ENCODE data around the gene ZIM2.

ZIM2 gene

DNA sequence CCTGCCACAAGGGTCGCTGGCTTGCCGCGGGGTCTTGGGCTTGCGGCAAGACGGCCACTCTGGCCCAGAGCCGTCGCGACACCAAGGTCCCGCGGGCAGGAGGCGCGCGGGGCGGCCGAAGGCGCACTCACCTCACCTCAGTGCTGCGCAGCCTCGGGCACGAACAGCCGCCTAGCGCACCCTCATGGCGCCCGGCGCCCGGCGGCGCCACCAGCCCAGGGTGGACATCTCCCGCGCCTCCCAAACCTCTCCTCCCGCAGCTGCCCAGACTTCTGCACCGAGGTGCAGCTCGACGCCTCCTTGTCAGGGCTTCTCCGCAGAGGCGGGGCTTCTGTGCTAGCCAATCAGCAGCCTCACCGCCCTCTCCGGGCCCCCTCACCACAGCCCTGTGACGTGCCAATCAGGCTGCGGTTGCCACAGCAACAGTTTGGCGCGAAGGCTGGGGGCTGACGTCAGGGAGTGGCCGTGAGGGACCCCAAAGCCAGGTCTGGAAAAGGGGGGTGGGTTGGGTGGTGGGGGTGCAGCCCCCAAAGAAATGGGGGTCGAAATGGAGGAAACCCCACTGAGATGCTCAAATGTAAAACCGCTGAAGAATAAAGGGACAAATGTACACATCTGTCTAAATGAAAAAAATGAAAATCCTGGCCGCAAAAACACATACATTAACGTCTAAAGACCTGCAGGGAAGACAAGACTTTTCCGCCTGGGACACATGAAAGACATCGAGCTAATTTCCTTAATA is at the start of gene ZIM2, which contains the start of gene PEG3:
TSS of gene ZIM2 (minus strand) at position 276 of the 742 bp plus-strand sequence. CDS start 16,449 bp downstream, outside the sequence.
TSS of gene PEG3 (minus strand) at position 276 of the 742 bp plus-strand sequence. CDS start 16,071 bp downstream, outside the sequence.
- H3K4me1 ChIP-seq (ENCODE audit: insufficient read depth, low read length), result no peaks in the 10 kb centered on the region
- no peaks in the 10 kb centered on the region for H3K27me3 ChIP-seq (ENCODE audit: insufficient read depth, low read length)
- H3K36me3 ChIP-seq (ENCODE audit: insufficient read depth, low read depth, low read length), result no peaks in the 10 kb centered on the region
- peaks cover 96% of the 10 kb centered on the region for H3K9me3 ChIP-seq (ENCODE audit: insufficient read depth, low read depth, low read length)
- no peak within 1 kb of the TSS for H3K27ac ChIP-seq (ENCODE audit: low read length)
- no peak within 1 kb of the TSS for H3K9ac ChIP-seq (ENCODE audit: low read depth, low read length)
- H3K4me3 ChIP-seq (ENCODE audit: low read length), result no peak within 1 kb of the TSS

DNA sequence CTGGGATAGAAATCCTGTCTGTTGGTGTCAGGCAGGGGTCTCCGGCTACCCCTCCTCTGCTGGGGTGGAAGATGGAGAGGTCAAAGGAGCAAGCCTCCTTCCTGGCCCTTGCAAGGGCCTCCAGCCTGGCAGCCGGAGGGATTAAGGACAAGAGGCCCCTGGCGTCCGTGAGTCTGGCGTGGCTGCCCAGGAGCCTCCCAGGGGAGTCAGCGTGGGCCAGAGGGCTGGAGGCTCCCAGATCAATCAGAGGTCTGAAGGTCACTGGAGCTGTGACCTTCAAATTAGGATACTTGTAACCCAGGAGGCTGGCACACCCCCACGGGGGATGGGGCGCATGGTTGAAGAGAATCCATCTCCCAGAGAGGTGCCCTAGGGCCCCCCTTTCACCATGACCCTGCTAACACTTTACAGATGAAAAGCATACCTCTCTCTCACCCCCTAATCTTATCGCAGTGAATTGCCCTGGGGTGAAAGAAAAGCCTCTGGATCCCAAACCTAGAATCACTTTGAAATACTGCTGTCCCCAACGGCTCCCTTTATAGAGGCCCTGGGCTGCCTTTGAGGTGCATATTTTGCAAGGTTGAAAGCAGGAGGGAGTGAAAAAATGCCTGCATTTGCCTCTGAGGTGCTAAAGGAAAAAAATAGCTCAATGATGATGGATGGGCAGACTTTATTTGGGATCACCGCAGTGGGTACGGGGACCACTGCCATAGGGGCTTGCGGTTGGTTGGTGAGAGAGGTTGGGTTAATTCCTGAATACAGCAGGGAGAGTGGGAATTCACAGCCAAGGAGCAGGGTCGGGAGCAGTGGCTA is 44.9 kb upstream of the ZIM2 start:
- Histone ChIP-seq H3K4me3 (ENCODE audit: low read length) (no peak overlapping the region), H3K36me3 (ENCODE audit: insufficient read depth, low read depth, low read length) (no peaks in the 10 kb centered on the region), H3K27ac (ENCODE audit: low read length) (no peak overlapping the region), H3K4me1 (ENCODE audit: insufficient read depth, low read length) (no peaks in the 10 kb centered on the region), H3K27me3 (ENCODE audit: insufficient read depth, low read length) (no peaks in the 10 kb centered on the region), H3K9me3 (ENCODE audit: insufficient read depth, low read depth, low read length) (peaks cover 89% of the 10 kb centered on the region), H3K9ac (ENCODE audit: low read depth, low read length) (no peak overlapping the region)

- Histone ChIP-seq H3K27me3 (ENCODE audit: insufficient read depth, low read length) (no peaks in the 10 kb centered on the region), H3K9me3 (ENCODE audit: insufficient read depth, low read depth, low read length) (peaks cover 92% of the 10 kb centered on the region), H3K9ac (ENCODE audit: low read depth, low read length) (no peak overlapping the region), H3K27ac (ENCODE audit: low read length) (no peak overlapping the region), H3K4me1 (ENCODE audit: insufficient read depth, low read length) (no peaks in the 10 kb centered on the region), H3K36me3 (ENCODE audit: insufficient read depth, low read depth, low read length) (no peaks in the 10 kb centered on the region), H3K4me3 (ENCODE audit: low read length) (no peak overlapping the region)
These were observed 43.9 kb upstream of the ZIM2 start for GRCh38 chr19:56884441-56884840.

DNA sequence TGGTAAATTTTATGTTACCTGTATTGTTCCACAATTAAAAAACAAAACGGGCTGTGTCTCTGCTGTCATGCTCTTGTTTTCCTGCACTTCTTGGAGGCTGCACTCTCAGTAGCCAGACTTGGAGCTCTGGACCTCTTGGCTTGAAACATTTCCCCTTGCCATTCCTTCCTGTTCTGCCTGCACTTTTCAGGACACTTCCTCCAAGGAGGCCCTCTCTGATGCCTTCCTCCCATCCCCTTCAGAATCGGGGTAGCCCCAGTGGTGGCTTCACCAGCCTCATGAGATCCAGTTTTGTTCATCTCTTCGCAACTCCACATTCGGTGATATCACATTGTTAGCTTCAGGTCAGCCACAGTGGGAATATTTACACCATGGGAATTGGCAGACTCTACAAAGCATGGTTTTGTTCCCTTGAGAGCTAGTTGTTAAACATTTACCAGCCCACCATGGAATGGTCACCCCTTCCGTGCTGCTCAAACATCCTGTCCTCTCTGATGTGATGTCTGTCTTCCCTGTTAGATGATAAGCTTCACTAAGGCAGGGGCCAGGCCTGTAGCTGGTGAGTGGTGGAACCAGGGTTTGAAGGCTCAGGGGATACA is 40.2 kb upstream of the ZIM2 start:
- no peak overlapping the region for H3K4me3 ChIP-seq (ENCODE audit: low read length)
- no peak overlapping the region for H3K27ac ChIP-seq (ENCODE audit: low read length)
- peaks cover 89% of the 10 kb centered on the region for H3K9me3 ChIP-seq (ENCODE audit: insufficient read depth, low read depth, low read length)
- H3K36me3 ChIP-seq (ENCODE audit: insufficient read depth, low read depth, low read length), result no peaks in the 10 kb centered on the region
- no peaks in the 10 kb centered on the region for H3K4me1 ChIP-seq (ENCODE audit: insufficient read depth, low read length)
- H3K27me3 ChIP-seq (ENCODE audit: insufficient read depth, low read length), result no peaks in the 10 kb centered on the region
- H3K9ac ChIP-seq (ENCODE audit: low read depth, low read length), result no peak overlapping the region

- Histone ChIP-seq H3K9ac (ENCODE audit: low read depth, low read length) (no peak overlapping the region), H3K4me1 (ENCODE audit: insufficient read depth, low read length) (no peaks in the 10 kb centered on the region), H3K4me3 (ENCODE audit: low read length) (no peak overlapping the region), H3K27ac (ENCODE audit: low read length) (no peak overlapping the region), H3K27me3 (ENCODE audit: insufficient read depth, low read length) (no peaks in the 10 kb centered on the region), H3K9me3 (ENCODE audit: insufficient read depth, low read depth, low read length) (peaks cover 87% of the 10 kb centered on the region), H3K36me3 (ENCODE audit: insufficient read depth, low read depth, low read length) (no peaks in the 10 kb centered on the region)
These were observed 36.7 kb upstream of the ZIM2 start for GRCh38 chr19:56877069-56877715.

- Histone ChIP-seq H3K27me3 (ENCODE audit: insufficient read depth, low read length) (no peaks in the 10 kb centered on the region), H3K4me1 (ENCODE audit: insufficient read depth, low read length) (no peaks in the 10 kb centered on the region), H3K36me3 (ENCODE audit: insufficient read depth, low read depth, low read length) (no peaks in the 10 kb centered on the region), H3K9me3 (ENCODE audit: insufficient read depth, low read depth, low read length) (peaks cover 91% of the 10 kb centered on the region), H3K9ac (ENCODE audit: low read depth, low read length) (no peak overlapping the region), H3K27ac (ENCODE audit: low read length) (no peak overlapping the region), H3K4me3 (ENCODE audit: low read length) (no peak overlapping the region)
These were observed 35.2 kb upstream of the ZIM2 start for GRCh38 chr19:56875717-56876116.

GRCh38 chr19:56874530-56874929 is 34.0 kb upstream of the ZIM2 start:
- no peaks in the 10 kb centered on the region for H3K27me3 ChIP-seq (ENCODE audit: insufficient read depth, low read length)
- no peak overlapping the region for H3K9ac ChIP-seq (ENCODE audit: low read depth, low read length)
- H3K4me1 ChIP-seq (ENCODE audit: insufficient read depth, low read length), result no peaks in the 10 kb centered on the region
- no peaks in the 10 kb centered on the region for H3K36me3 ChIP-seq (ENCODE audit: insufficient read depth, low read depth, low read length)
- no peak overlapping the region for H3K4me3 ChIP-seq (ENCODE audit: low read length)
- no peak overlapping the region for H3K27ac ChIP-seq (ENCODE audit: low read length)
- H3K9me3 ChIP-seq (ENCODE audit: insufficient read depth, low read depth, low read length), result peaks cover 91% of the 10 kb centered on the region

DNA sequence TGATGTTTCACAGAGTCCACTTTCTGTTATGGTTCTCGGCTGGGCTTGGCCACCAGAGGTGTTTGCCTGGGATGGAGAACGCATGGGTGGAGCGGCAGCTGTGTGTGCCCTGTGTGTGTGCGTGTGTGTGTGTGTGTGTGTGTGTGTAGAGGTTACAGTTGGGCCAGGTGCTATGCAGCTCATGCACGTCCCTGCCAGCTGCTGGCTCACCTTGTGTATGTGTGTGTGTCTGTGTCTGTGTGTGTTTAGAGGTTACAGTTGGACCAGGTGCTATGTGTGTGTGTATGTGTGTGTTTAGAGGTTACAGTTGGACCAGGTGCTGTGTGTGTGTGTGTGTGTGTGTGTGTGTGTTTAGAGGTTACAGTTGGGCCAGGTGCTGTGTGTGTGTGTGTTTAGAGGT is 33.0 kb upstream of the ZIM2 start:
- no peaks in the 10 kb centered on the region for H3K27me3 ChIP-seq (ENCODE audit: insufficient read depth, low read length)
- peaks cover 92% of the 10 kb centered on the region for H3K9me3 ChIP-seq (ENCODE audit: insufficient read depth, low read depth, low read length)
- H3K27ac ChIP-seq (ENCODE audit: low read length), result no peak overlapping the region
- no peak overlapping the region for H3K9ac ChIP-seq (ENCODE audit: low read depth, low read length)
- H3K4me1 ChIP-seq (ENCODE audit: insufficient read depth, low read length), result no peaks in the 10 kb centered on the region
- no peak overlapping the region for H3K4me3 ChIP-seq (ENCODE audit: low read length)
- no peaks in the 10 kb centered on the region for H3K36me3 ChIP-seq (ENCODE audit: insufficient read depth, low read depth, low read length)

- no peak overlapping the region for H3K27ac ChIP-seq (ENCODE audit: low read length)
- H3K36me3 ChIP-seq (ENCODE audit: insufficient read depth, low read depth, low read length), result no peaks in the 10 kb centered on the region
- no peaks in the 10 kb centered on the region for H3K27me3 ChIP-seq (ENCODE audit: insufficient read depth, low read length)
- no peak overlapping the region for H3K9ac ChIP-seq (ENCODE audit: low read depth, low read length)
- no peaks in the 10 kb centered on the region for H3K4me1 ChIP-seq (ENCODE audit: insufficient read depth, low read length)
- peaks cover 92% of the 10 kb centered on the region for H3K9me3 ChIP-seq (ENCODE audit: insufficient read depth, low read depth, low read length)
- no peak overlapping the region for H3K4me3 ChIP-seq (ENCODE audit: low read length)
These were observed 29.4 kb upstream of the ZIM2 start for GRCh38 chr19:56869886-56870285.

GRCh38 chr19:56868446-56868845 is 27.9 kb upstream of the ZIM2 start:
- Histone ChIP-seq H3K4me3 (ENCODE audit: low read length) (no peak overlapping the region), H3K9ac (ENCODE audit: low read depth, low read length) (no peak overlapping the region), H3K27ac (ENCODE audit: low read length) (no peak overlapping the region), H3K9me3 (ENCODE audit: insufficient read depth, low read depth, low read length) (peaks cover 91% of the 10 kb centered on the region), H3K4me1 (ENCODE audit: insufficient read depth, low read length) (no peaks in the 10 kb centered on the region), H3K27me3 (ENCODE audit: insufficient read depth, low read length) (no peaks in the 10 kb centered on the region), H3K36me3 (ENCODE audit: insufficient read depth, low read depth, low read length) (no peaks in the 10 kb centered on the region)

GRCh38 chr19:56866538-56866937 is 26.0 kb upstream of the ZIM2 start:
- Histone ChIP-seq H3K9ac (ENCODE audit: low read depth, low read length) (no peak overlapping the region), H3K4me3 (ENCODE audit: low read length) (no peak overlapping the region), H3K9me3 (ENCODE audit: insufficient read depth, low read depth, low read length) (peaks cover 97% of the 10 kb centered on the region), H3K27me3 (ENCODE audit: insufficient read depth, low read length) (no peaks in the 10 kb centered on the region), H3K27ac (ENCODE audit: low read length) (no peak overlapping the region), H3K4me1 (ENCODE audit: insufficient read depth, low read length) (no peaks in the 10 kb centered on the region), H3K36me3 (ENCODE audit: insufficient read depth, low read depth, low read length) (no peaks in the 10 kb centered on the region)

Measured in iPS-20b (cell line).